SU-DHL-6 (cell line): ENCODE data around the gene SERPINA1.

ENCODE experiments used
- EZH2phosphoT487 ChIP-seq: fragments of 200-600 bp; sonication (generic), shearing (Covaris generic); conservative IDR thresholded peaks from 2 replicates; pipeline ENCODE4 v1.6.1; 2018; ENCODE audit warnings: mild to moderate bottlenecking, antibody characterized with exemption, low read length, moderate library complexity, mixed read lengths
- TF ChIP-seq, protein P1 (sequence below): fragments of 200-600 bp; sonication (generic); IDR thresholded peaks from one replicate; pipeline ENCODE4 v1.5.1; 2017; ENCODE audit warnings: antibody characterized with exemption, mild to moderate bottlenecking, low read length, moderate library complexity; ENCODE audit not compliant: insufficient read depth, poor library complexity, severe bottlenecking

DNA sequence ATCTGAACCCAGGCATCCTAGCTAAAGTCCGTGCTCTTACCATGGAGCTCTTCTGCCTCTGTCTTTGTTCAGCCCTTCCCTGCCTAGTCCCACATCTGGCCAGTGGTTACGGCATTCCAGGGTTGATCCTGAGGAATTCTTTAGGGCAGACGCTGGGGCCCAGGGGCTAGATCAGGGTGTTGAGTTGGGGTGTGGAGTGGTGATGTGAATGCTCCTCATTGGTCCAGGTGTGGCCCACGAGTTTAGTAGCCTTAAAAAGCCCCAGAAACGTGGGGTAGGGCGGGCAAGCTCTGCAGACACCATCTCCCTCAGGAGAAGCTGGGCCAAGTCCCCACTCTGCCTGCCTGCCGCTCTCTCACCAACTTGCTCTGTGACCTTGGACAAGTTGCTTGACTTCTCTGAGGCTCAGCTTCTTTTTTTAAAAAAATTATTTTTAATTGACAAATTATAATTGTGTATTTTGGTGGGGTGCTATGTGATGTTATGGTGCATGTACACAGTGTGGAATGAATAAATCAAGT, 56.3 kb downstream of the SERPINA1 start:
- TF ChIP-seq, protein P1, sequence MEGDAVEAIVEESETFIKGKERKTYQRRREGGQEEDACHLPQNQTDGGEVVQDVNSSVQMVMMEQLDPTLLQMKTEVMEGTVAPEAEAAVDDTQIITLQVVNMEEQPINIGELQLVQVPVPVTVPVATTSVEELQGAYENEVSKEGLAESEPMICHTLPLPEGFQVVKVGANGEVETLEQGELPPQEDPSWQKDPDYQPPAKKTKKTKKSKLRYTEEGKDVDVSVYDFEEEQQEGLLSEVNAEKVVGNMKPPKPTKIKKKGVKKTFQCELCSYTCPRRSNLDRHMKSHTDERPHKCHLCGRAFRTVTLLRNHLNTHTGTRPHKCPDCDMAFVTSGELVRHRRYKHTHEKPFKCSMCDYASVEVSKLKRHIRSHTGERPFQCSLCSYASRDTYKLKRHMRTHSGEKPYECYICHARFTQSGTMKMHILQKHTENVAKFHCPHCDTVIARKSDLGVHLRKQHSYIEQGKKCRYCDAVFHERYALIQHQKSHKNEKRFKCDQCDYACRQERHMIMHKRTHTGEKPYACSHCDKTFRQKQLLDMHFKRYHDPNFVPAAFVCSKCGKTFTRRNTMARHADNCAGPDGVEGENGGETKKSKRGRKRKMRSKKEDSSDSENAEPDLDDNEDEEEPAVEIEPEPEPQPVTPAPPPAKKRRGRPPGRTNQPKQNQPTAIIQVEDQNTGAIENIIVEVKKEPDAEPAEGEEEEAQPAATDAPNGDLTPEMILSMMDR = no peak
- TF ChIP-seq EZH2phosphoT487 = no peak
